ENCODE data around the gene CCDC91. TPM values are rescaled to one million over a fixed set of nuclear protein-coding genes. Genes with fewer than 3 reads are reported as not detected.

CCDC91 gene
- total RNA-seq, 4 donors from 2014 or later: 24.3 to 65.2 (median 34.3) TPM

DNA sequence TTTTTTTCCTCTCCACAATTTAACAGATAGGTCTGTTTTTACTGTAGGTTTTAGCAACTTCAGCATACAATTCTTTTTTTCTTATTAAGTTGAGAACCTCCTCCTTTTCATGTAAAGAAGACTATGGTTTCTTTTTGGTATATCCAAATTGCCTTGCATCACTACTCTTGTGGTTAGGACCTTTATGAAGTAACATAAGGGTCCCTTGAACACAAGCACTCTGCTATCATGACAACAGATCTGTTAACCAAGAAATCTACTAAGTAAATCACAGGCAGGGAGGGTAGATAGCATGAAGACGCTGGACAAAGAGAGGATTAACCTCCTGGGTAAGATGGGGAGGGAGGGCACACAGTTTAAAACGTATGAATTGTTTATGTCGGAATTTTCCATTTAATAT is 380.6 kb downstream of the CCDC91 start:
- Histone ChIP-seq H3K36me3 (no peaks in the 10 kb centered on the region), H3K9me3 (no peaks in the 10 kb centered on the region), H3K4me1 (no peaks in the 10 kb centered on the region), H3K27ac (no peak overlapping the region), H3K4me3 (no peak overlapping the region), H3K27me3 (no peaks in the 10 kb centered on the region)
- DNase-seq: no peak
- TF ChIP-seq, protein P1, sequence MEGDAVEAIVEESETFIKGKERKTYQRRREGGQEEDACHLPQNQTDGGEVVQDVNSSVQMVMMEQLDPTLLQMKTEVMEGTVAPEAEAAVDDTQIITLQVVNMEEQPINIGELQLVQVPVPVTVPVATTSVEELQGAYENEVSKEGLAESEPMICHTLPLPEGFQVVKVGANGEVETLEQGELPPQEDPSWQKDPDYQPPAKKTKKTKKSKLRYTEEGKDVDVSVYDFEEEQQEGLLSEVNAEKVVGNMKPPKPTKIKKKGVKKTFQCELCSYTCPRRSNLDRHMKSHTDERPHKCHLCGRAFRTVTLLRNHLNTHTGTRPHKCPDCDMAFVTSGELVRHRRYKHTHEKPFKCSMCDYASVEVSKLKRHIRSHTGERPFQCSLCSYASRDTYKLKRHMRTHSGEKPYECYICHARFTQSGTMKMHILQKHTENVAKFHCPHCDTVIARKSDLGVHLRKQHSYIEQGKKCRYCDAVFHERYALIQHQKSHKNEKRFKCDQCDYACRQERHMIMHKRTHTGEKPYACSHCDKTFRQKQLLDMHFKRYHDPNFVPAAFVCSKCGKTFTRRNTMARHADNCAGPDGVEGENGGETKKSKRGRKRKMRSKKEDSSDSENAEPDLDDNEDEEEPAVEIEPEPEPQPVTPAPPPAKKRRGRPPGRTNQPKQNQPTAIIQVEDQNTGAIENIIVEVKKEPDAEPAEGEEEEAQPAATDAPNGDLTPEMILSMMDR (IDR thresholded peaks at IDR 0.05): no peak
- TF ChIP-seq POLR2A (IDR thresholded peaks at IDR 0.05): no peak

DNA sequence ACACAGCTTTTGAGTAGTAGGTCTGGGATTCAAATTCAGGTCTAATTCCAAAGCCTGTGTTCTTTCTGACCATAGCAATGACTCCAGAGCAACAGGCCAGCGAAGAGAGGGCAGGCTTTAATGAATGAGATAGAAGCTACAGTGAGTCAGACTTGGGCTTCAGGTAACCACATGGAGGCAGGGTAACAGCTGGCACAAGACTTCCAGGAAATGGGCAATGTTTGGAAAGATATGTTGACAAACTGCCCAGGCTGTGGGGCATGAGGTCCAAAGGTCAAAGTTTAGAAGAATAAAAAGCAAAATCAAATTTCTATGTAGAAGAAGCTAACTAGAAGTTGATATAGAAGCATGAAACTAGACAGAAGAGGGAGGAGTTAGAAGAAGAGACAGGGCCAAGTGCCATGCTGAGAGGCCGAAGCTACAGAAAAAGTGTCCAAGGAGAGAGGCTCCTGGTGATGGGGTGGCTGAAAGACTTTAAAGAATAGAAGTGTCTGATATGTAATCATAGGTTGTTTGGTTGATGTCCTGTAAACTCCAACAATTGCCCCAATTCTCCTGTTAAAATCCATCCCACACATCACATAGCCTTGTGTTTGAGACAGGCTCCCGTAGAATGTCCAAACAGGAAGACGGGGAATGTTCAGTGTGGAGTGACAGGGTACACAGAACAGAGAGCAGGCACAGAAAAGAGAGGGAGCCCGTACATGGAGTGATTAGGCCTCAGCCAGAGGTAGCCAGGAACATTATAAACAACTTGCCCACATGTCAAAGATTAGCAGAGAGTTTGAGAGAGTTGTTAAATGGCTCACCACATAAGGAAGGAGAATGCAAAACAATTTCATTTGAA is 384.7 kb downstream of the CCDC91 start:
- no peak for DNase-seq
- H3K27me3 ChIP-seq: no peaks in the 10 kb centered on the region
- H3K27ac ChIP-seq: no peak overlapping the region
- TF ChIP-seq, protein P1 (IDR thresholded peaks at IDR 0.05): no peak
- no peak for TF ChIP-seq POLR2A (IDR thresholded peaks at IDR 0.05)
- no peaks in the 10 kb centered on the region for H3K9me3 ChIP-seq
- H3K36me3 ChIP-seq: no peaks in the 10 kb centered on the region
- H3K4me3 ChIP-seq: no peak overlapping the region
- no peaks in the 10 kb centered on the region for H3K4me1 ChIP-seq

DNA sequence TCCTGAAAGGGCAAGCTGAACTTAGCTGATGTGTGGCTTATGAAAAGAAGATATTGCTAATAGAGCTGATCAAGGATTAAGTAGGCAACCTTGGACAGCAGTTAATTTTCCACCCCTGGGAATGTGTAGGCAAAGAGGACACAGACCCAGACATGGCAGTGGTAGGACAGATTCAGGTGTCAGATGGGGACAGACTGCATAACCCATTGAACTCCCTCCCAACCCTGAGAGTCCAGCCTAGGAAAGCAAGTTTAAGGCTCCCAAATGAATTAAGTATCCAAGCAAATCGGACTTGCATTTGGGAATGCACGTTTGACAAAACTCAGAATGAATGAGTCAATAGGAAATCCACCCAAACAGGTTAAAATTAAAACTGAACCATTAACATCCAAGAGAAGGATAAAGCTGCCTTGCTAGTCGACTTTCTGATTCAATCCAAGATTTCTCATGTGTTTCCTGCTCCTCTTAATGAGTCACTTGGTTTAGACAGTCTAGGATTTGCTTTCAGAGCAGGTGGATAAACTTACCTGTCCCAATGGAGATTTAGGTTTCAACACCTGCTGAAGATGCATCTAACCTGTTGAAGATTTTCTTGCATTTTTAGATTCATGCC is 385.4 kb downstream of the CCDC91 start:
- no peak for DNase-seq
- TF ChIP-seq, protein P1 (IDR thresholded peaks at IDR 0.05): no peak
- TF ChIP-seq POLR2A (IDR thresholded peaks at IDR 0.05): no peak
- Histone ChIP-seq H3K4me1 (no peaks in the 10 kb centered on the region), H3K9me3 (no peaks in the 10 kb centered on the region), H3K36me3 (no peaks in the 10 kb centered on the region), H3K4me3 (no peak overlapping the region), H3K27me3 (no peaks in the 10 kb centered on the region), H3K27ac (no peak overlapping the region)

DNA sequence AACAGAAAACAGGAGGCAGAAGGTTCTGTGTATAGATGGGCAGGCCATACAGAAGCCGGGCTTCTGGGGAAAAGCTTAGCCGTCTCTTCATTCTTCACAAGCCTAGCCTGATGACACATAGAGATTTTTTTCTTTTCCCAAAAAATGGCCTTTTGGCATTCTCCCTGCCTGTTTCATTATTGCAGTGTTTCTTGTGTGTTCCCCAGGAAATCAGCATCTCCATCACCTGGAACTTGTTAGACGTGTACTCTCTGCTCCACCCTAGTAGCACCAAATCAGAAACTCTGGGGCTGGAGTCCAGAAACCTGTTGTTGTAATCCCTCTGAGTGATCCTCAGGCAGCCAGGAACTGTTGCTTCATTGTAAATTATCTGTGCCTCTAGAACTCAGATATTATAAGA is 388.1 kb downstream of the CCDC91 start:
- DNase-seq: no peak
- H3K4me3 ChIP-seq: no peak overlapping the region
- no peak for TF ChIP-seq POLR2A (IDR thresholded peaks at IDR 0.05)
- TF ChIP-seq, protein P1 (IDR thresholded peaks at IDR 0.05): no peak
- no peaks in the 10 kb centered on the region for H3K9me3 ChIP-seq
- H3K27ac ChIP-seq: no peak overlapping the region
- H3K4me1 ChIP-seq: no peaks in the 10 kb centered on the region
- H3K36me3 ChIP-seq: no peaks in the 10 kb centered on the region
- H3K27me3 ChIP-seq: no peaks in the 10 kb centered on the region

DNA sequence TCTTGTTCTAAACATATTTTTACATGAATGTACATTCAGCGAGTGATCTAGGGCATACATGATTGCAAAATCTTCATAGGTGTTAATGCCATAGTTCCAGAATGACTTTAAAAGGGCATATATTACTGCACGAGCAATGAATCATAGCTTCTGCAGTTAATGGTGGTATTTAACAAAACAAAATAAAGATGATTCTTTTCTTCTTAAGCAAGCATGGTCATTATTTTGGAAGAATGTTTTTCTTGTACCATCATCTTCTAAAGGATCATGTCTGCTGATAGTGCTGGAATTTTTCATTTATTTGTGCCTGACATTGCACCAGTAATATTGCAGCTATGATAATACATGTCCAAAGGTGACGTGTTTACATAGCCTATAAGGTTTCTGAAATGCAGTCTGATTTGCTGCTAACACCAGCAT is 388.6 kb downstream of the CCDC91 start:
- Histone ChIP-seq H3K4me1 (no peaks in the 10 kb centered on the region), H3K27ac (no peak overlapping the region), H3K4me3 (no peak overlapping the region), H3K9me3 (no peaks in the 10 kb centered on the region), H3K27me3 (no peaks in the 10 kb centered on the region), H3K36me3 (no peaks in the 10 kb centered on the region)
- DNase-seq: no peak
- TF ChIP-seq, protein P1 (IDR thresholded peaks at IDR 0.05): no peak
- TF ChIP-seq POLR2A (IDR thresholded peaks at IDR 0.05): no peak

Measured in Peyer's patch (tissue), 4 donors.